GM12872 (cell line): ENCODE results near the gene APOBEC3C.

Experiments
- CTCF ChIP-seq: IDR thresholded peaks from 3 replicates; pipeline ENCODE4 v1.5.1; 2011; ENCODE audit warnings: low read depth, mild to moderate bottlenecking, low read length, moderate library complexity; ENCODE audit not compliant: insufficient read depth

The APOBEC3C gene

DNA sequence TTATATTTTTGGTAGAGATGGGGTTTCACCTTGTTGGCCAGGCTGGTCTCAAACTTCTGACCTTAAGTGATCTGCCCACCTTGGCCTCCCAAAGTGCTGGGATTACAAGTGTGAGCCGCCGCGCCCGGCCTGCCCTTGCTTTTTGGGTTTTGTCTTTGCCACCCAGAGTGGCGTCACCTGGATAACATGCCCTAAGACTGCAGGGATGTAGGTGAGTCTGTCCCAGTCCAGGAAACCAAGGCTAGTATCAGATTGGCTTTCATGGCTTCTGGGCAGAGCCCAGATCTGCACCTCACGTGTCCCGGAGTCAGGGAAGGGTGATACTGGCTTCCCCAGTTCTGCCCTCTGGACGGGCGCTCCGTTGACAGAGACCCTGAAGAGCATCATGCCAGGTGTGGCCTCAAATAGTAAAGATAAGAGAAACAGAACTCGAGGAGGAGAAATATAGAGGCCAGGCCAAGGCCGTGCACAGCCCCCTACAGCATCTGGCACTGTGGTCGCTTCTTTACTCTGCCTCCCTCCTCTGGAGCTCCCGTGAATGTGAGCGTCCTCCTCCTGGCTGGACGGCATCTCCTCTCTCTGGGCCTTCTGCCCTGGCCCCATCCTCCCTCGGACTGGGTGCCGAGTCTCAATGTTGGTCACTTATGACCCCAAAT lies 39.8 kb upstream of the APOBEC3C start:
- 0 out of 3 replicates have a peak, but pooled peaks have one; percentile 4 for TF ChIP-seq CTCF

- TF ChIP-seq CTCF = no peak
Observed at GRCh38 chr22:38974826-38975175, 39.3 kb upstream of the APOBEC3C start.

DNA sequence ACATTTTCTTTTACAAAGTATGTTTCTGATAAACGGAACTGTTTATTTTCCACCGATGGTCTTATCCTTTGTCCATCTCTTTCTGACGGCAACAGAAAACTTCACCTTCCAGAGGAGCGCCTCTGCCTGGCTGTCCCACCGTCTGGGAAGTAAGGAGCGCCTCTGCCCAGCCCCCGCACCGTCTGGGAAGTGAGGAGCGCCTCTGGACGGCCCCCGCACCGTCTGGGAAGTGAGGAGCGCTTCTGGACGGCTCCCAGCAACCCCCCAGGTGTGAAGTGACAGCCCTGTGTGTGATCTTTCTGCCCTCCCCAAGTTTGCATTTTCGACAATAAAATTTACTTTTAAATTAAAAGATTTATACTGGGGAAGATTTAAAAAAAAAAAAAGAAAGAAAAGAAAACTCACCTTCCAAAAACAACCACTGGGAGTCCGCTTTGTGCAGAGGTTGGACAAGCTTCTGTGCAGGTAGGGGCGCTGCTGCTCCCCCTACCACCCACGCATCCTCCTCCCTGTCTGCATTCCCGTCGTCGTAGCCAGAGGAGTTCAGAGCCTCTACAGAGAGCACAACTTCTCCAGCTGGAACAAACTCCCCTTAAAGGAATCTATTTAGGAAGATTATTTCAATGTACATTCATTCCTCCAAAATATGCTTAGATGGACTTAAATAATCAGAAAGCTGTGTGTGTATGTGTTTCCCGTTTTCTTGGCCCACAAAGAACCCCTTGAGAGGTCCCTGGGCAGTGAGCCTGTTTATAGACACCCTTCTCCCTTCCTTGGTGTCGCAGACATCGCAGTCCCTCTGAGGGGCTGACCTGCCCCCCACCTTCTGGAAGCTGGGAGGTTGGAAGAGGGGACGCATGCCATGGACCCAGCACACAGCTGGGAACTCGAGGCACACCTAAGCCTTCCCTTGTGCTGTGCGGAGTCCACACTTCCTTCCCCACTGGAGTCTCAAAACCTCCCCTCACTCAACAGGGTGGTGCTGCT lies 32.8 kb upstream of the APOBEC3C start:
- TF ChIP-seq CTCF = peak; percentile 61

DNA sequence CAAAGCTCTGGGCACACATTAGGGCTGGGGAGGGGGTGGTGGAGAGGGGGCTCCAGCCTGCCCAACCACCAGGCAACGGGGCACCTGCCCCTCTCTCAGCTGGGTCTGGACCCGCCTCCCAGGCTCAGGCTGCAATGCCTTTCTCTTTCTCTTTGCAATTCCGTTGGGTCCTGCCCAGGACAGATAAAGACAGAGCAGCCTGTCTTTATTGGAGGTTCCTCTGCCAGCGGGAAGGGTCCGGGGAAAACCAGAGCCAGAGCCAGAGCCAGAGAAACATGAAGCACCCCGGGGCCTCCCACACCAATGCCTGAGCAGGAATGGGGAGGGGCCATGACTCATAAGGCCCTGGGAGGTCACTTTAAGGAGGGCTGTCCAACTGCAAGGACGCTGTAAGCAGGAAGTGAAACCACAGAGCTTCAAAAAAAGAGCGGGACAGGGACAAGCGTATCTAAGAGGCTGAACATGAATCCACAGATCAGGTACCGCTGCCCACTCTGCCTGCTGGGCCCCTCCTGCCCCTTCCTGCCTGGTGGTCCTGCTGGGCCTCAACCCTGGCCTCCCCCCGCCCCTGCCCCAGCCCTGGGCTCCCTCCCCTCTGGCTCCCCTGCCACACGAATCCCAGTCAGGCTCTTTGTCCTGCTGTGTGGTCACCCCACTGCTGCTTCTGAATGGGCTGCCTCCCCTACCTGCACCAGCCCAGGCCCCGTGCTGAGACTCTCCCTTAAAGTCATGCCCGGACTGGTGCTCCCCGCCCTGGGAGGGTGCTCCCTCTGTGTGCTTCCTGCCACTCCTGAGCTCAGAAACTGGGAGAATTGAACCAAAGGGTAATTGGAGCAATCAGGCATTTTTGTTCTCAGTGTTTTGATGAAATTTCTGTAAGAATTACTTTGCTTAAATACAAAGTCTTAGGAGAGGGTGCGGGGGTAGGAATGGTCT lies 31.8 kb upstream of the APOBEC3C start, which contains the start of gene APOBEC3B:
TSS of gene APOBEC3B (plus strand) at position 356 of the 936 bp plus-strand sequence. CDS start at position 463, 107 bp downstream.
- no peak for TF ChIP-seq CTCF

GRCh38 chr22:38984224-38984623 lies 29.8 kb upstream of the APOBEC3C start:
- no peak for TF ChIP-seq CTCF

- TF ChIP-seq CTCF = no peak
Observed at GRCh38 chr22:38986629-38987028, 27.4 kb upstream of the APOBEC3C start.
